Activated CD8-positive, alpha-beta memory T cell treated with anti-CD3 and anti-CD28 coated beads for 4 hours (primary cell): ENCODE measurements around the gene ATP8B4.
"Not testable (repeated sequence)": the region's sequence is repeated elsewhere in the genome, so short reads cannot be mapped to it uniquely, and the experiment has no call there.

Experiments used
- DNase-seq, 2 donors: peaks; one replicate each; pipeline ENCODE4 v3.0.0-alpha.2; 2020; ENCODE audit warnings: low read depth in 2 of 2

The ATP8B4 gene

GRCh38 chr15:50109076-50109987, 9.7 kb downstream of the ATP8B4 start:
- no peak for DNase-seq

- DNase-seq = no peak
These were observed 10.6 kb downstream of the ATP8B4 start for GRCh38 chr15:50108461-50108860.

GRCh38 chr15:50107591-50108408, 11.2 kb downstream of the ATP8B4 start:
- DNase-seq = no peak

GRCh38 chr15:50107157-50107556, 11.9 kb downstream of the ATP8B4 start:
- no peak for DNase-seq

- DNase-seq = no peak
These were observed 12.6 kb downstream of the ATP8B4 start for GRCh38 chr15:50106457-50106856.

GRCh38 chr15:50100486-50100885, 18.5 kb downstream of the ATP8B4 start:
- DNase-seq = no peak

- no peak for DNase-seq
These were observed 20.5 kb downstream of the ATP8B4 start for GRCh38 chr15:50098545-50098944.

- no peak for DNase-seq
These were observed 22.9 kb downstream of the ATP8B4 start for GRCh38 chr15:50095938-50096821.

GRCh38 chr15:50089386-50089785, 29.6 kb downstream of the ATP8B4 start:
- not testable (repeated sequence) for DNase-seq

GRCh38 chr15:50084932-50085331, 34.1 kb downstream of the ATP8B4 start:
- no peak for DNase-seq

- no peak for DNase-seq
These were observed 35.5 kb downstream of the ATP8B4 start for GRCh38 chr15:50083424-50084025.

GRCh38 chr15:50082066-50082465, 37.0 kb downstream of the ATP8B4 start:
- no peak for DNase-seq

- DNase-seq = no peak
These were observed 41.4 kb downstream of the ATP8B4 start for GRCh38 chr15:50077651-50078050.

GRCh38 chr15:50077176-50077575, 41.9 kb downstream of the ATP8B4 start:
- DNase-seq = no peak

GRCh38 chr15:50075319-50075718, 43.7 kb downstream of the ATP8B4 start:
- DNase-seq = no peak

- DNase-seq = no peak
These were observed 47.3 kb downstream of the ATP8B4 start for GRCh38 chr15:50071551-50072258.

GRCh38 chr15:50068016-50068415, 51.0 kb downstream of the ATP8B4 start:
- DNase-seq = no peak

GRCh38 chr15:50067254-50067653, 51.8 kb downstream of the ATP8B4 start:
- DNase-seq = no peak

- DNase-seq = no peak
These were observed 52.4 kb downstream of the ATP8B4 start for GRCh38 chr15:50066666-50067065.

GRCh38 chr15:50066202-50066601, 52.8 kb downstream of the ATP8B4 start:
- no peak for DNase-seq

- no peak for DNase-seq
These were observed 53.8 kb downstream of the ATP8B4 start for GRCh38 chr15:50065279-50065678.
